Stimulated activated CD4-positive, alpha-beta T cell treated with anti-CD3 and anti-CD28 coated beads, Interleukin-12 subunit alpha, Interleukin-12 subunit beta, amount 100 ng/mL, for 24 hours (primary cell): ENCODE data around the gene SLC39A3.

Experiments used
- DNase-seq, 2 experiments: peaks; one replicate each; pipeline ENCODE4 v3.0.0-alpha.2; 2020; ENCODE audit warnings: low read depth in 2 of 2

The SLC39A3 gene

GRCh38 chr19:2739602-2740313 lies at the start of gene SLC39A3:
SLC39A3 (minus strand) TSS chr19:2740017; CDS start chr19:2737257, 2,760 bp downstream.
- peak; percentile 97 to 100 for DNase-seq

- DNase-seq, result no peak
Measured at GRCh38 chr19:2788237-2788636, 48.4 kb upstream of the SLC39A3 start.

GRCh38 chr19:2787115-2787514 lies 47.3 kb upstream of the SLC39A3 start:
- DNase-seq, result no peak

GRCh38 chr19:2785244-2785997 lies 45.6 kb upstream of the SLC39A3 start, which contains the start of gene THOP1:
THOP1 (plus strand) TSS chr19:2785503; CDS start chr19:2785663, 160 bp downstream.
- peak; percentile 99 for DNase-seq

- DNase-seq, result no peak
Measured at GRCh38 chr19:2783781-2784145, 43.9 kb upstream of the SLC39A3 start.

GRCh38 chr19:2782936-2783780 lies 43.3 kb upstream of the SLC39A3 start, which contains the start of gene SGTA:
SGTA (minus strand) TSS chr19:2783273; CDS start chr19:2769068, 14,205 bp downstream.
- peak; percentile 96 to 97 for DNase-seq

GRCh38 chr19:2782329-2782935 lies 42.6 kb upstream of the SLC39A3 start:
- no peak for DNase-seq

GRCh38 chr19:2780284-2780683 lies 40.5 kb upstream of the SLC39A3 start:
- DNase-seq, result no peak

- DNase-seq, result no peak
Measured at GRCh38 chr19:2779121-2779740, 39.4 kb upstream of the SLC39A3 start.

GRCh38 chr19:2777952-2778683 lies 38.3 kb upstream of the SLC39A3 start:
- no peak for DNase-seq

- peak; percentile 34 to 71 for DNase-seq
Measured at GRCh38 chr19:2775556-2776430, 36.0 kb upstream of the SLC39A3 start.

GRCh38 chr19:2774953-2775555 lies 35.2 kb upstream of the SLC39A3 start:
- DNase-seq, result no peak

- no peak for DNase-seq
Measured at GRCh38 chr19:2774083-2774679, 34.4 kb upstream of the SLC39A3 start.

- DNase-seq, result no peak
Measured at GRCh38 chr19:2771786-2772674, 32.2 kb upstream of the SLC39A3 start.

- DNase-seq, result no peak
Measured at GRCh38 chr19:2770055-2771013, 30.5 kb upstream of the SLC39A3 start.

- no peak for DNase-seq
Measured at GRCh38 chr19:2769218-2769617, 29.4 kb upstream of the SLC39A3 start.
